ENCODE data around the gene AP3S1.

AP3S1 gene

DNA sequence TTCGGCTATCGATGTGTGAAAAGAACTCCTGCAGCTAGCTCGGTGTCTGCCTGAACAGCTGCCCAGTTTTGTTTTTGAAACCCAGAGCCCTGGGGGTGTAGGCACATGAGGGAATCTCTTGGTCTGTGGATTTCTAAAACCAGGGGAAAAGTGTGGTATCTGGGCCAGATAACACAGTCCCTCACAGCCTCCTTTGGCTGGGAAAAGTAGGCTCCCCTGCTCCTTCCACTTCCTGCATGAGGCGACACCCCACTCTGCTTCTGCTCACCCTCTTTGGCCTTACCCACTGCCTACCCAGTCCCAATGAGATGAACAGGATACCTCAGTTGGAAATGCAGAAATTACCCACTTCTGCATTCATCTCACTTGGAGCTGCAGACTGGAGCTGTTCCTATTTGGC lies 15.8 kb upstream of the AP3S1 start:
- no peak for DNase-seq

DNA sequence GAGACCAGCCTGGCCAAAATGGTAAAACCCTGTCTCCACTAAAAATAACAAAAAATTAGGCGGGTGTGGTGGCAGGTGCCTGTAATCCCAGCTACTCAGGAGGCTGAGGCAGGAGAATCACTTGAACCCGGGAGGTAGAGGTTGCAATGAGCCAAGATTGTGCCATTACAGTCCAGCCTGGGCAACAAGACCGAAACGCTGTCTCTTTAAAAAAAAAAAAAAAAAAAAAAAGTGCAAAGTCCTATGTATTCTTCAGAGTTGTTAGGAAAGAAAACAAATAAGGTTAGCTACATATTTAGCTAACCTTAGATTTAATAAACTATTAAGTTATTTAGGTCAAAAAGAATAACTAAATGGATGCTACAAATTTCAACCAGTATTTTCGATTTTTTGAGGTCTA lies 11.8 kb upstream of the AP3S1 start:
- no peak for DNase-seq

DNA sequence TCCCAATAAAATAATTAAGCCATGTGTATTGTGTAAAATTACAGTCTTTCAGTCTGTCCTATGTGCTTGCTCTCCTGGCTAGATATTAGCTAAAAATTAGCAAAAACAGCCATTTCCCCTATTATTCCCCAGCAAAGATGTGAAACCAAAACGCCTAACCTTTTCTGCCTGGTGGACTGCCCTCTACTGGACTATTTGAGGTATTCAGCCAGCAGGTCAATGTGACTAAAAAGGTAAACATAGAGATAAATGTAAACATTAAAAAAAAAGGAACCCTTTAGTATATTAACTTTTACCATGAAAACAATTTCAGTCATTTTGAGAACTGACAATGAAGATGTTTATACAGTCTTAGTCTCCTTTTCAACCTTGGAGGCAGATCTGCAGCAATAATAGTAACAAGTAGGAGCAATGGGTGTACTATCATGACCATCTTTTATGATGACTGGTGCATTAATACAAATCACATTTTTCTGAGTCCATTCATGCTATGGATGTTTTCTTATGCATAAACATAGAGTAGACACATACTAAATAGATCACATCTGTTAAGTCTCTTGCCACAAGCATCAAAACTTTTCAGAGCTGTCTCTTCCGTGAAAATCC lies 10.5 kb upstream of the AP3S1 start:
- no peak for DNase-seq

DNA sequence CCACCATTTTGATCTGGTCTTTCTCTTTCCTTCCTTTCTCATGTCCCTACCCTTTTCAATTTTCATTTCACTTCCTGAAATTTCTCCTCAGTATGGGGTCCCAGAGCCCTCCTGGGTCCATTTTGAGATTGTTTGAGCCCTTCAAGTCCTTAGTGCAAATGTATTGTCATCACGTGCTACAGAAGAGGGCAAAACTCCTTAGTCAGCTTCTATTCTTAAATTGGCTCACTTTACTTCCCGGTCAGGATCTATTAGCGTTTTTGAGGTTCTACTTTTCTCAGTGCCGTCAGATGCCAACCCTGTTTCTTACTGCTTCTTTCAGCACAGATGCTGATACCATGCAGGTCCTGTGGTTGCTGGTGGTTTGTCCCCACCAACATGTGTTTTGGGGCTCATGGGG lies 6.3 kb upstream of the AP3S1 start:
- no peak for DNase-seq

DNA sequence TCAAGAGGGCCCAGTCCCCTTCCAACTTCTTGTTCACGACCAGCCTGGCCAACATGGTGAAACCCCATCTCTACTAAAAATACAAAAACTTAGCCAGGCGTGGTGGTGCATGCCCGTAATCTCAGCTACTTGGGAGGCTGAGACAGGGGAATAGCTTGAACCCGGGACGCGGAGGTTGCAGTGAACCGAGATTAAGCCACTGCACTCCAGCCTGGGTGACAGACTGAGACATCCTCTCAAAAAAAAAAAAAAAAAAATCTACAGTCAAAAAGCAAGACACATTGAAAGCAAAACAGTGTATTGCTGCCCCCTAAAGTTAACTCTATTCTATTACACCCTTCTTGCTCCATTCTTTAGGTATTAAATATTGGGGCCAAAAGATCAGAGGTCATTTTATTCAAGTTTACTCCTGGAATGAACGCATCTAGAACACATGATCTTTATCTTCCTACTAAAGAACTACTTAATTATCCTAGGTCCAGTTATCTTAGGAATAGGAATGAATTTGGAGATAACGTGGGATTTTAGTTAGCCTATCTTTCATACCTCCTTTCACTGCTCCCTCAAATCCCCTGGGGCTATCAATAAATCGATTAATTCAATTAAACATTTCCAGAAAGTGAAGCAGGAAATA lies 2.7 kb upstream of the AP3S1 start:
- no peak for DNase-seq

DNA sequence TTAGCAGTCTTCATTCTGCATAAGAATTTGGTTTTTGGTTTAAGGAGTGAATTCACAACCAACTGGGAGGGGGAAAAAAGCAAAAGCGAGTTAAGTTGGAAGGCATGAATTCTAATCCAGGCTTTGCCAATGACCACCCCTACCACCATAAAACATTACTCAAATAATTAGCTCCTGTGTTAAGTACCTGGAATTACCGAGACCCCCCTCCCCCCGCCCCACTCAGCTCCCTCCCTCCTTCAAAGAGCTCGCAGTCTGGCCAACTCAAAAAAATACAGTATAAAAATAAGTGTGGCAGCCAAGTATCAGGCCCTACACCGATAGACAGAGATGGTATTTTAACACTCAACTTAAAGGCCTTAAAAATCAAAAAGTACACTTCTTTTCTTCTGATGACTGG lies 862 bp upstream of the AP3S1 start:
- DNase-seq: no peak

DNA sequence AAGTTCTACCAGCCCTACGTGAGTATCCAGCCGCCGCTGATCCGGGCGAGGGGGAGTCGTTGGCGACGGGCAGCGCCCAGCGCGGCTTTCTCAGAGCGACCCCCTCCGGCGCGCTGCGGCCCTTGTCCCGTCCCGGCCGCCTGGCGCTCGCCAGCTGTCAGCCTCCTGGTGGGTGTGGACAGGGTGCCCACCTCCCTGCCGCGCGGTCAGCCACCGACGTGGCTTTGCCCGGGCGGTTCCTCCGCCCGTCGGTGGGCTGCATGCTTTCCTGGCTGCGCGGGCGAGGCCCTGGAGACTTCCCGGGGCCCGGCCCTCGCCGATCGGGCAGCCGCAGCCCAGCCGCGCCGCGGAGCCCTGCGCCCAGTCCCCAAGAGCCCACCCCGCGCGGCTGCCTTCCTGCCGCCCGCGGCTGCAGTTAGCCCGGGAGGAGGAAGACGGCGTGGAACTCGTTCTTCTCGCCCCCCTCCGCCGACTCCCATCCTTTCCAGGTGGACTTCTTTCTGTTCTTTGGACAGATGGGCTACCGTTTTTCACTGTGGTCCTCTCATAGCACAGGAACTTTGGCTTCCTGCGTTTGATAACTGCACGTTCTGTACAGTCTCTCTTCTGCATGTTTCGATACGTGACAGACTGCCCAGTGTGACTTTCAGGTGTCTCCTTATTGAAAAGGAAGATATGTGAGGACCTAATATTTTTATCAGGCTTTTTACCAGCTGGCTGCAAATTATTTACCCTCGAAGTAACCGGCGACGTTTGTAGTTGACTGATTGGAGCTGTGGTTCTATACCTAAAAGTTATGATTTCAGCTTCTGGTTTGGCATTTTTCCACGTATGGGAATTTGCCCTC lies 577 bp downstream of the AP3S1 start:
- peak in 1 of 2 experiments; percentile 25 for DNase-seq

DNA sequence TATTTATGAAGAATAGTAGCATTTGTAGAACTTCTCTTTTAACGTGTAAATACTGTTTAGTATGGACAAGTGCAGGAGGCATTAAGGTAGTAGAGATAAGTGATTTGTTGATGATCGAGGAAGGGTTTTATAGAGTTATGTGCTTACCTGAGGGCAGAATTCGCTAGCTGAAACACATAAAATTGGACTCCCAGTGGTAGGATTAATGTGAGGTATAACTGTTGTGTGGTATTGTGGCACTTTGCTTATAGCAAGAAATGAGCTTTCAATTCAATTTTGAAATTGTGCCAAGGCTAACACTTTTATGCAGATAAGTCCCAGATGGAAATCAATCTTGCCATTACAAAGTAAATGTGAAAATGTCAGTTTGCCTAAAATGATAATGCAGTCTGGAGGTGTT lies 1.2 kb downstream of the AP3S1 start:
- DNase-seq: no peak

DNA sequence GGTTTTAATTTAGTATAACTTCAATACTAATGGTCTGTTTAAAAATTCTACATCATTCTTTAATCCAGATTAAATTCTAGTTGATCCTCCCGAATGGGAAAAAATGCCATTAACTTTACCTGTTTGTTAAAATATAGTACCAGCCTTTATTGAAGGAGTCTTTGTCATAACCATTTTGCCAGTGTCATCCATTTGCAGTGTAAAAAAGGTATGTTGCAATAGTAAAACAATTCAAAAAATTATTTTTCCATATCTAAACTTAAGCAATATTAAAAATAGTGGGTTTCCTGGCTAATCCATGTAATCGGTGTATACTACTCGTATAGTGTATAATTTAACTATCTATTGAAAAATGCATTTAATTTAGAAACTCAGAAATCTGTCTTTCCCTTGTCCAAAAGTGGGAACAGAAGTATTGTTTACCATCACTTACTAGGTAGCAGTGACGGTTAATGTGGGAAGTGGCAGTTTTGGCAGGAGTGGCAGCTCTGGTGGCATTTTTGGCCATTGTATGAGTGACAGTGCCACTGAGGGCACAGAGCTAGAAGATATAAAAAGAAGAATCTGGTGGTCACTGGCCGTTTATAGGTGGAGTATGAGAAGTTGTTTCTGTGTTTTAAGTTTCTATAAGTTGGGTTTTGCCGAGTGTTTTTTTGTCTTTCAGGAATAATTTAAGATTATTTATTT lies 1.9 kb downstream of the AP3S1 start:
- no peak for DNase-seq

DNA sequence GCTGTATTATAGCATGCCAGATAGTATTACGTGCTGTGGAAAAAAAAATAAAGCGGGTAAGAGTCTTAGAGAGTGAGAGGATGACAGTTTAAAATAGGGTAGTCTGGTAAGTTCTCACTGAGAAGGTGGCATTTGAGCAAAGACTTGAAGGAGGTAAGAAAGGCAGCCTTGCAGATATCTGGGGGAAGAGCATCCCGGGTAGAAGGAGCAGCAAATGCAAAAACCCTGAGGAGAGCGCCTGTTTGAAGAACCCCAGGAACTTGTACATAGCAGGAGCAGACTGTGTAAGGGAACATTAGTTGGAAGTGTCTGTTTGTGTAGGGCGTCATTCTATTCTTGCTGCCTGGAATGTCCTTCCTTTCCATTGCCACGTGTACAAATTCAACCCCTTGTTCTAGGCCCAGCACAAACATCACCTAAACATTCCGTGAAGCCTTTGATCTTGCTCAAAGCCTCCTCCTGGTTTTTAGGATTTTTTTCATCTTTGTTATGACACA lies 2.6 kb downstream of the AP3S1 start:
- DNase-seq: no peak

DNA sequence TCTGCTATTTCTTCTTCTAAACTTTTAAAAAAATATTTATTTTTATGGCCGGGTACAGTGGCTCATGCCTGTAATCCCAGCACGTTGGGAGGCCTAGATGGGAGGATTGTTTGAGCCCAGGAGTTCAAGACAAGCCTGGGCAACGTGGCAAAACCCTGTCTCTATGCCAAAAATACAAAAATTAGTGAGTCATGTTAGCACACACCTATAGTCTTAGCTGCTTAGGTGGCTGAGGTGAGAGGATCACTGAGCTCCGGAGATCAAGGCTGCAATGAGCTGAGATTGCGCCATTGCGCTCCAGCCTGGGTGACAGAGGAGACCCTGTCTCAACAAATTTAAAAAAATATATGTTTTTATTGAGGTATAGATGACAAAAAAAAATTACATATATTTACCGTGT lies 5.6 kb downstream of the AP3S1 start:
- no peak for DNase-seq

DNA sequence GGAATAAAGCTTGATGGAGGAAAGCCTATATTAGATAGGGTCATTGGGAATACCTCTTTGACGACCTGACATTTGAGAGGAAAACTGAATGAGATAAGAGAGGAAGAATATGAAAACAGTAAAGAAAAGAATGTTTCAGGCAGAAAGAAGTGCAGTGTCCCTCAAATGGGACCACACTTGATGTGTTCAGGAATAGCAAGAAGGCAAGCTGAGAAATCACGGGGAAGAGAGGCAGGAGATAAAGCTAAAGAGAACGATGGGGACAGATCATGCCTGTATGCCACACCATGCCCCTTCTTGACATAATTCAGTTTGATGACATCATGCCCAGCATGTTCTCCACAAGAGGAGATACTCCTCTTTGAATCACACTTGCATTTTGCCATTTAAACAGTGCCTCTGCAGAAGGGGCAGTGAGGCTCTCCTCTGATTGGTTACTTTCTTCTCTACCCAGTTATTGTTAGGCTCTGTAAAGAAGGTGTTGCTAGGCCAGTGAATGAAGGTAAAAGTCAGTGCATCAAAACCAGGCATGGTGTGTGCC lies 7.6 kb downstream of the AP3S1 start:
- DNase-seq: no peak

DNA sequence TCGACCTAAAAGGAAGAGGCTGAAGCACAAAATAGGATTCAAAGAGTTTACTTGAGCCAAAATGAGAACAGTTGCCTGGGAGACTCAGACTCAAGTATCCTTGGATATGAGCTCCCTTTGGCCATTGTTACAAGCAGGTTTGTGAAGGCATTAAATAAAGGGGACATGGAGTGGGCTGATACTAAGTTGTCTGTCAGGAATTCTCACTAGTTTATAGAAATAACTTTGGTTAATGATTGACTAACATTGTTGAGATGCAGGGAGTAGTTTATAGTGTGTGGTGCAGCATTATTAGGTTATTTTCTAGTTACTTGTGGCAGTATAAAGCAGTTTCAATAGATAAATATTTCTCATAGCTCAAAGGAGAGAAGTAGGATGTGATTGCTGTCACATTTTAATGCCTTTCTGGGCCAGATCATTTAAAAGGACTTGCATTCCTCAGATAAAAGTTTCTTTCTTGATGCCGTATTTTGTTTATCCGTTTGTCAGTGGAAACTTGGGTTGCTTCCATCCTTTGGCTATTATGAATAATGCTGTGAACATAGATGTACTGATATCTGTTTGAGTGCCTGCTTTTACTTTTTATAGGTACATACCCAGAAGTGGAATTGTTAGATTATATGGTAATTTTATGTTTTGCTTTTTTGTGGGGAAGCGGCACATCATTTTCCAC lies 9.1 kb downstream of the AP3S1 start:
- no peak for DNase-seq

DNA sequence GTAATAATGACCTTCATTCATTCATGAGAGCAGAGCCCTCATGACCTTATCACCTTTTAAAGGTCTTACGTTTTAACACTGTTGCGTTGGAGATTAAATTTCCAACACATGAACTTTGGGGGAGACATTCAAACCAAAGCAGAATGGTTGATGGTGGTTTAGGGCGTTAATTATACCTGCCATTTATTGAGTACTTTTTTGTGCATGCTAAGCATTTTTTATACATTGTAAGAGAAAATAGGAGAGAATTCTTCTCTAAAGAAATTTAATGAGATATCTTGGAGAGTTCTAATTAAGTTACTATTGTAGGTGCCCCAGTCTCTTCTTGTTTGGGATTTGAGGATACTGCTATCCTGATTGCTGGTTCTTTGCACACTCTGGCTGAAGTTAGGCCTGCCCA lies 12.4 kb downstream of the AP3S1 start:
- DNase-seq: no peak

DNA sequence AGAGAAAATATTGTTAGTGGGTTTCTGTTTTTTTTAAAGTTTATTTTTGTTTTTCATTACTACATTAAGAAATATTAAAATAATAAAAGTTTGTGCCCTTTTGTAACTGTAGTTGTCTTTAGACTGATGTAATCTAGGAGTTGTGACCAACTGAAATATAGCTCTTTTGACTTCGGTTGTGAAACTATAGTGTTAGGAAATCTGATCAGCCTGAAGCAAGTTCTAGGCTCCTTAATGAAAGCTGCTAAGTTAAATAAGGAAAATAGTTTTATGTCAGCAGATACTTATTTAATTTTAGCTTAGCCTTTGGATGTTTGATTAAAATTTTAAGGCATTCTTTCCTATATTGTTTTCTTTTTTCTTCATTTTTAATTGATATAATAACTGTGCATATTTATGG lies 14.2 kb downstream of the AP3S1 start:
- DNase-seq: no peak

DNA sequence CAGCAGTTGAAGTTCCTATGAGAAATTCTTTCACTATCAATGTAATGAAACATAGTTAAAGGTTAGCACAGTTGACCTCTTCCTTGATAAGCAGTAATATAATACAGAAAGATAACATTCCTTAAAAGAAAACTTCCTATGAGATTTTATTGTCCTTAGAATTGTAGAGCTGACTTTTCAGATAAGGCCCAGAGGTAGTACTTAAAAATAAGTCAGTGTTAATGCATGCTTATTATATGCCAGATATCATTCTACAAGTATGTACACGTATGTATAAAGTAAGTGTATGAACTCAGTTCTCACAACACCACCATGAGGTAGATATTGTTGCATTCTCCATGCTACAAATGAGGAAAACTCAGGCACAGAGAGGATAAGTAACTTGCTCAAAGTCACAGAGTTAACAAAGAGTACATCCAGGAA lies 15.3 kb downstream of the AP3S1 start:
- DNase-seq: no peak

DNA sequence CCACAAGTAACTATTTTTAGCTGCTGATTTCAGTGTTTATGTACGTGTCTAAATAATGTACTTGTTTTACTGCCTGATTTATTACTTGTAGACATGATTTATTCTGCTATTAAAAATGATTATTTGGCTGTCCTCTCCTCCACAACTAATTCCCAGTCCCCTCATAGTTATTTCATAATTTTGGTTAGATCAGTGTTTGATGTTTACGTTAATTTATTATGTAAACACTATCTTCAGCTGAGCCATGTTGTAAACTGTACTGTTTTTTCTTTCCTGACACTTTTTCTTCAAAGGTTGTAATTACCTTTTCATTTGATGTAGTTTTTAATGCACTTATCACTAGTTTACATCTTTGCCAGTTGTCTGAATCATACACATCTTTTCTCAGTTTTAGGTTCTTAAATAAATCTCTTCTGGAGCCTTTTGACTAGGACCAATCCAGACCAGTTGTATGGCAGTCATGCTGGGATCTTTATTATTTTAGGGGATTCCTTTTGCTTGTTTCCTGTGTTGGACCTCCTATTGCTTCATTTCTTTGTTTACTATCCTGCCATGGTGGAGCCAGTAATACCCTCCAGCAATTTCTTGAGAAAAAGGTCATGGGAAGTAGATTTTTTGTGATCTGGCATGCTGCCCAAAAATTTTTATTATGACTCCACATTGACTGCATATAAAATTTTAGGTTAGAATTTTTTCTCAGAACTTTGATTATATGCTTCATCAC lies 16.1 kb downstream of the AP3S1 start:
- no peak for DNase-seq

DNA sequence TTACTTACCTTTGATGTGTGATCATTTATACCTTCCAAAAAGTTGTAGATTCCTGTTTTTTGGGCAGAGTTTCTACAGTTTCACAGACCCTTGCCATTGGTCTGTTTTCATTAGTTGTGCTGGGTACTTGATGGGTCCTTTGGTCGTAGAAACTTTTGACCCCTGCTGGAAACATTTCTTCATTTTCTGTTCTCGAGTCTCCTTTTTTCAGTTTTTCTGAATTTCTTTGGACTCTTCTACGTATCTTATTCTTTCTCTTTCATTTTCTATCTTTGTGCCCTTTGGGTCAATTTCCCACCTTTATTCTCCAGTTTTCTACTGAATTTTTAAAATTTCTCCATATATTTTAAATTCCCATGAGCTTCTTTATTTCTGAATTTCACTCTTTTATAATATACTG lies 16.7 kb downstream of the AP3S1 start:
- no peak for DNase-seq

DNA sequence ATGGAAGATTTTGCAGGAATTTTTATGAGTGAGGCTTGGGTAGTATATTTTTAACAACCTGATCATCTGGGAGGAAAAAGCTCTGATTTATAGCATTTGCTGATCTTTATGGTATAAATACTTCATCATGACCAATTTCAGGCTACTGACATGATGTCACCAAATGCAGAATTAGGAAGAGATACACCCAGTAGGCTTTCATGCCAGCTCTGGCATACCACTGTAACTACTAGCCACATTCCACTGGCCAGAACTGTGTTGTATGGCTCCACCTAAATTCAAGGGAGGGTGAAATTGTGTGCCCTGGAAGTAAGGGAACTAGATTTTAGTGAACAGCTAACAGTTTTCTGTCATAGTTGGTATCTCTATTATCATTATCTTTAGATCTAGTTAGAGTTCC lies 17.6 kb downstream of the AP3S1 start:
- no peak for DNase-seq

DNA sequence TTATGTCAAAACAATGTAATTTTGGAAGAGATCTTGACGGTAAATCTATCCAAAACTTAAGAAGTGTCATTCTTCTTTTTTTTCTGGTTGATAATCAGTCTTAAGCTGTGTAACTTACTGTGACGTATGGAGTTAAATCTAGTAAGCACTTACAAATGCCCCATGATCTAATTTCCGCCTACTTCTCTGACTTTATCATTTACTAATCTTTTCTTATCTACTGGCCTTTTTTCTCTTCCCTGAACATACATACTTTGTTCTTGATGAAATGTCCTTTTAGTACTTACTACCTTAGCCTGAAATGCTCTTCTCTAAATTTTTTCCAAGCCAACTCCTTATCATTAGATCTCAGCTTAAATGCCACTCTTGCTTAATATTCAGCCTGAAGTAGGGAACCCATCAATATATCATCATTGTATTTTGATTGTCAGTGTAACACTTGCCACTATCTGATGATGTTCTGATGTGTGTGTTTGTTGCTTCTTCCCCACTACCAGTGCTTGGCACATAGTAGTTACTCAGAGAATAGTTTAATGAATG lies 27.6 kb downstream of the AP3S1 start:
- DNase-seq: no peak

DNA sequence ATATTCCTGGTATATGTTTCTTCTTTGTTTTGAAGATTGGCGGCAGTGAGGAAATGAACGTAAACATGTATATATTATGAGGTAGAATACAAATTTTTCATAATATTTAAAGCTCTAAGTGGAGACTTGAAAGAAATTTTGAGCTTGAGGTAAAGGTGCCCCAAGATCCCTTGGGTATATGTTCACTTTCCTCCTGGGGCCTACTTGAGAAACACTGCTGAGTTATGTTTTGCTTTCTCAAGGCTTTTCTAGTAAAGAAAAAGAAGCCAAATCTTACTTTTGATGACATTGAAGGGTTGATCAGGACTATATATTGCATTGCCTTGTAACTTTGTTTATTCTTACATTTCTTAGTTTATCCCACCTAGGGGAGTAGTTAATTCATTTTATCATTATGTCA lies 30.7 kb downstream of the AP3S1 start:
- DNase-seq: no peak

DNA sequence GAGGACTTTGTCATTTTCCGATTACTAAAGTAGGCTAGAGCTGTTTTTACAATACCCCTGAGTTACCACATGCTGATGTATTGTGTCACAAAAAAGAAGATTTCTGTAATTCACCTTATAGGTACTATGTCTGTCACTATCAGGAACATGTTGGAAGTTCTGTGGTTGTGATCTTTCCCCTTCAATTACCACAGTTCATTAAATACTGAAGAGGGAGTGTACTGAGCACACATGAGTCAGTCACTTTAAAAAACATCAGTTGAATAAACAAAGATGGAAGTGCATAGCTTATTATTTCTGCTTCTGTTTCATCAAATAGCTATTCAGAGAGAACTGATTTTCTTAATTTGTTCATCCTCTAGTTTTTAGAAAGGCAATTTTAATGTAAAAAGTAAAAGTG lies 31.7 kb downstream of the AP3S1 start:
- DNase-seq: no peak
